Measurements from ENCODE around the gene EPB41.
"Not testable (repeated sequence)": the region's sequence is repeated elsewhere in the genome, so short reads cannot be mapped to it uniquely, and the experiment has no call there.

EPB41 gene

GRCh38 chr1:29145739-29146437 is 231.5 kb downstream of the EPB41 start:
- peak; percentile 8 for DNase-seq

- DNase-seq = no peak
Observed at GRCh38 chr1:29148656-29149491, 234.5 kb downstream of the EPB41 start.

GRCh38 chr1:29150346-29150745 is 236.0 kb downstream of the EPB41 start:
- DNase-seq = not testable (repeated sequence)

- DNase-seq = no peak
Observed at GRCh38 chr1:29152046-29152805, 237.9 kb downstream of the EPB41 start.

GRCh38 chr1:29156543-29157268 is 242.3 kb downstream of the EPB41 start:
- no peak for DNase-seq

GRCh38 chr1:29157269-29157601 is 242.9 kb downstream of the EPB41 start:
- DNase-seq = no peak

GRCh38 chr1:29159773-29160172 is 245.4 kb downstream of the EPB41 start:
- DNase-seq = no peak

GRCh38 chr1:29162025-29162424 is 247.7 kb downstream of the EPB41 start:
- no peak for DNase-seq

- no peak for DNase-seq
Observed at GRCh38 chr1:29162476-29163138, 248.2 kb downstream of the EPB41 start.

GRCh38 chr1:29164588-29164987 is 250.2 kb downstream of the EPB41 start:
- DNase-seq = no peak

- peak; percentile 17 for DNase-seq
Observed at GRCh38 chr1:29166291-29166878, 252.0 kb downstream of the EPB41 start.

GRCh38 chr1:29167904-29168303 is 253.5 kb downstream of the EPB41 start:
- no peak for DNase-seq

Data from kidney glomerular epithelial cell (primary cell).